Measurements from ENCODE around the gene GUSB.
"Not testable (repeated sequence)": the region's sequence is repeated elsewhere in the genome, so short reads cannot be mapped to it uniquely, and the experiment has no call there.

GUSB gene

GRCh38 chr7:65981965-65982792 lies at the start of gene GUSB:
Gene GUSB (minus strand): TSS chr7:65982213. CDS start chr7:65982183, 30 bp downstream.
- peak; percentile 93 for DNase-seq

DNA sequence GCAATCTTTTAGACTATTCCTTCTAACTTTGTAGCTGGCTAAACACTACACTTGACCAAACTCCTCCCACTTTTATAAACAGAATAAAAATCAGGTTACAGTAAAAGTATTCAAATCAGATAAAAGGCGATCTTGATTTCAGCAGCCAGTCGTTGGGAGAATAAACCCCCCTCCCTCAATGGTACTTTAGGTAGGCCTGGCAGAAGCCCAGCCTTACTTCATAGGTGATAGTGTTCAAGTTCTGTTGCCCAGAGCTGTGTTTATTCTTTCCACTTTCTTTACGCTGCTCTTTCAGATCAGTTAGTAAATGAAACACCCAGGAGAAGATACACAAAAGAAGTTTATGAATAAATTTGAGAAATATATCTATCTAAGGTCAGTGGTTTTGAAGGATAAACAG lies 46.3 kb upstream of the GUSB start:
- DNase-seq, result not testable (repeated sequence)

DNA sequence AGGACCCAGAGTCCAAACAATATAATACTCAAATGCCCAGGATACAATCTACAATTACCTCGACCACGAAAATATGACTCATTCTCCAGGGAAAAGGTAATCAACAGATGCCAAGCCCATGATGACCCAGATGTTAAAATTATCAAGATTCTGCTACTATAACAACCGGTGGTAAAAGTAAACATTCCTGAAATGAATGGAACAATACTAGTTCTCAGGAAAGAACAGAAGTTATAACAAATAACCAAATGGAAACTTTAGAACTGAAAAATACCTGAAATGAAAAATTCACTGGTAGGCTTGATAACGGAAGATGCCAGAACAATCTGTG lies 34.1 kb upstream of the GUSB start:
- no peak for DNase-seq

DNA sequence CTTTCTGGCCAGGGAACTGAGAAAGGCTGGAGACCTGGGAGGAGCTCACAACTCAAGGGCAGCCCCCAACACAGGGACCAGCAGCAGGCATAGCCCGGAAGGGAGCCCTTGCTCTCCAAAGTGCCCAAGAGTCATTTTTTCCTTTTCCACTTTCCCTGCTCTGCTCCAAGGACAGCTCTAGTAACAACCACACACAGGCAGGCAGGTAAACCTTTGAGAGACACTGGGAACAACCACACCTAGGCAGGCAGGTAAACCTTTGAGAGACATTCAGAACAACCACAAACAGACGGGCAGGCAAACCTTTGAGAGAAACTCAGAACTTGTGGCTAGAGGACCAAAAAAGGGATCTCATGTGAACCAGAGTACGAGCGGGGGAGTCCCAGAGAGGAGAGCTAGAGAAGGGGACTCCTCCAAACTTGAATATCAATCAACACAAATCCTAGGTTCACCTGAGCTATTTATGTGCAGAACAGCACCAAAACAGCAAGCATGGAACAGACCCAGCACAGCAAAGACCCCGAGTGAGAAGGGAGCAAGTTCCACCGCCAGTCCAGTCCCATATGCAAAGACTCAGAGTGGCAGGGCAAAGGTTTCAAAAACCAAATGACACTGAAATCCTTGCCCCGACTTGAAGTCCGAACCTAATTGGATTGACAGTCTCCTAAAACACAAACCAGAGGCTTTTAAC lies 33.6 kb upstream of the GUSB start:
- no peak for DNase-seq

- no peak for DNase-seq
Observed at GRCh38 chr7:66013938-66014337, 31.9 kb upstream of the GUSB start.

DNA sequence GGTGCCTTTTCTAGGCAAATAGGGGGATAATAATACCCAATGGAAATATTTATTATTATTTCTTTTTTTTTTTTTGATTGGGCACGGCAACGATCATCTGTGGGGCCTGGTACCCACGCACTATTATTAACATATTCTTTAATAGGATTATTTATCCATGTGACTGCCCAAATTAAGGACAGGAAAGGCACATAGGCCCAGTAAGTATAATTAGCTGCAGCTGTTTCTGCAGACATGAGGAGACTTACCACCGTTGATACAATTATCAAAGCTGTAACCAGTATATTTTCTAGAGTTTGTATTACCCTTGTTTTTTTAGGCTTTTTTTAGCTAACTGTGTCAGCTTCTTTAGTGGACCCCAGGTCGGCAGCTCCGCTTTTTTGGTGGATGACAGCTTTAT lies 25.2 kb upstream of the GUSB start:
- no peak for DNase-seq

DNA sequence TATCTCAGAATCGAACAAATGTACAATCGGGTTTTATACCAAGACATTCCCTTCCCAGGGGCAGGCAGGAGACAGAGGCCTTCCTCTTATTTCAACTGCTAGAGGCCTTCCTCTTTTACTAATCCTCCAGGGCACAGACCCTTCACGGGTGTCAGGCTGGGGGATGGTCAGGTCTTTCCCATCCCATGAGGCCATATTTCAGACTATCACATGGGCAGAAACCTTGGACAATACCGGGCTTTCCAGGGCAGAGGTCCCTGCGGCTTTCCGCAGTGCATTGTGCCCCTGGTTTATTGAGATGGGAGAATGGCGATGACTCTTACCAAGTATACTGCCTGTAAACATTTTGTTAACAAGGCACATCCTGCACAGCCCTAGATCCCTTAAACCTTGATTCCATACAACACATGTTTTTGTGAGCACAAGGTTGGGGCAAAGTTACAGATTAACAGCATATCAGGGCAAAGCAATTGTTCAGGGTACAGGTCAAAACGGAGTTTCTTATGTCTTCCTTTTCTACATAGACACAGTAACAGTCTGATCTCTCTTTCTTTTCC lies 23.2 kb upstream of the GUSB start:
- DNase-seq, result not testable (repeated sequence)

GRCh38 chr7:66000823-66001417 lies 18.9 kb upstream of the GUSB start:
- not testable (repeated sequence) for DNase-seq

DNA sequence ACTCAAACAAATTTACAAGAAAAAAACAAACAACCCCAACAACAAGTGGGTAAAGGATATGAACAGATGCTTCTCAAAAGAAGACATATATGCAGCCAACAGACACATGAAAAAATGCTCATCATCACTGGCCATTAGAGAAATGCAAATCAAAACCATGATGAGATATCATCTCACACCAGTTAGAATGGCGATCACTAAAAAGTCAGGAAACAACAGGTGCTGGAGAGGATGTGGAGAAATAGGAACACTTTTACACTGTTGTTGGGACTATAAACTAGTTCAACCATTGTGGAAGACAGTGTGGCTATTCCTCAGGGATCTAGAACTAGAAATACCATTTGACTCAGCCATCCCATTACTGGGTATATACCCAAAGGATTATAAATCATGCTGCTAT lies 13.0 kb upstream of the GUSB start:
- DNase-seq, result not testable (repeated sequence)

DNA sequence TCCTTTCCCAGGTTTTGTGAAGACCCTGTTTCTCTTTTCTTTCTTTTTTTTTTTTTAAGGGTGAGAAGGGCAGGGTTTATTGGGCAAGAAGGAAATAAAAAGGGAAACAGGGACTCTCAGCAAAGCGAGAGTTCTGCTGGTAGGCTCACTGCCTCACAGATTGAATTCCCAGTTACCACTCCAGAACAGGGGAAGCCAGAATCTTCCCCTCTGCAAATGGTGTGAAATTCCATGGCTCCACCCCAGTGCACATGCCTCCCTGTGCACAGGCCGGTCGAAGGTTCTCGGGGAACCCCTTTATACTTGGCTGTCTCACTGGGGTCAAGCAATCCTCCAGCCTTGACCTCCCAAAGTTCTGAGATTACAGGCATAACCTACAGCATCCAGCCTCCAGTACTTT lies 10.5 kb upstream of the GUSB start:
- no peak for DNase-seq

GRCh38 chr7:65991829-65992228 lies 9.8 kb upstream of the GUSB start:
- not testable (repeated sequence) for DNase-seq

DNA sequence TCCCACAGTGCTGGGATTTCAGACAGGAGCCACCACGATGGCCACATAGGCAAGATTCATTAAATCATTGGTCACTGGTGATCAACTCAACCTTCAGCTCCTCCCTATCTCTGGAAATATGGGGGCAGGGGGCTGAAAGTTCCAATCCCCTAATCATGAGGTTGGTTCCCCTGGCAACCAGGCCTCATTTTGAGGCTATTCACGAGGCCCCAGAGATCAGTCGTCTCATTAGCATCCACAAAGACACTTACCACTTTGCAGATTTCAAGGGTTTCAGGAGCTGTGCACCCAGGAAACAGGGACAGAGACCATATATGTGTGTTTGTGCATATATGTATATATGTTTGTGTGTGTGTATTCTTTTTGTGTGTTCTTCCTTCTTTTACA lies 7.7 kb upstream of the GUSB start:
- no peak for DNase-seq

DNA sequence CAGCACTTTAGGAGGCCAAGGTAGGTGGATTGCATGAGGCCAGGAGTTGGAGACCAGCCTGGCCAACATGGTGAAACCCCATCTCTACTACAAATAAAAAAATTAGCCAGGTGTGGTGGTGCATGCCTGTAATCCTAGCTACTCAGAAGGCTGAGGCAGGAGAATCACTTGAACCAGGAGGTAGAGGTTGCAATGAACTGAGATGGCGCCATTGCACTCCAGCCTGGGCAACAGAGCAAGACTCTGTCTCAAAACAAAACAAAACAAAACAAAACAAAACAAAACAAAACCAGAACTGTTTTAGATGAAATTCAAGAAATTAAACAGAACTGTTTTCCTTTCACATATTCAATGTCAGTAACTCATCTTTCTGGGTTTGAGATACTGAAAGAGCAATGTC lies 6.5 kb upstream of the GUSB start:
- not testable (repeated sequence) for DNase-seq

DNA sequence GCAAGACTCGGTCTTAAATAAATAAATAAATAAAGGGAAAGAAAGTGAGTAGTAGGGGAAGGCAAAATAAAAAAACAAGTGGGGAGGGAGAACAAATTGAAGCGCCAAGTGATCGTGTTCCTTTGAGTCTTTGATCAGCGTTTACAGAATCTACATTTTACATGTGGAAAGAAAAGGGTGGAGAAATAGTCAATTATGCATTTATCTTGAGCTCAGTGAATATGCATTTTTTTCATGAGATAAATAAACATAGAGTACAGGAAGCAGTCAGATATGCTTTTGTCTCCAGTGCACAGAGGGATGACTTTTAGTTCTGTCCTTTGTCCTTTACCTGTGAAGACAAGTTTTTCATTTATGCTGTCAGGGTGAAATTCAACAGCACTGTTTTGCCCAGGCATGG lies 6.1 kb upstream of the GUSB start:
- no peak for DNase-seq

DNA sequence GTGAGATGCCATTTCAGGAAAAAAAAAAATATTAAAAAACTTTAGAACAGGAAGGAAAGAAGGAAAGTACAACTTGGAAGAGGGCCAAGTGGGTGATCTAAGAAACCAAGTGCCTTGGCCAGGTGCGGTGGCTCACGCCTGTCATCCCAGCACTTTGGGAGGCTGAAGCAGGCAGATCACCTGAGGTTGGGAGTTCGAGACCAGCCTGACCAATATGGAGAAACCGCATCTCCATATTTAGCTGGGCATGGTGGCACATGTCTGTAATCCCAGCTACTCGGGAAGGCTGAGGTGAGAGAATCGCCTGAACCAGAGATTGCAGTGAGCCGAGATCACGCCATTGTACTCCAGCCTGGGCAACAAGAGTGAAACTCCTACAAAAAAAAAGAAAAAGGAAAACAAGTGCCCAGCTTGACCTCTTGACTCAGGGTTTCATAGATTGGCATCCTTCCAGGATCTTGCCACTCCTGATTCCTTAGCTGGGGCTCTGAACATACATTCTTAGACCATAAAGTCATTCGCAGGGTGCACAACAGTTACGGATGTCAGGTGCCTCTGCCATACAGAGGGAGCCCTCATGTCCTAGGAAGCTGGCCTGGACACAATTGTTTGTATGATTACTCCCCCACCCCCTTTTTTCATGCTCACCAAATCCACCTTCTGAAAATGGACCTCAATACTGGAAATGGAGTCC lies 2.1 kb upstream of the GUSB start:
- no peak for DNase-seq

DNA sequence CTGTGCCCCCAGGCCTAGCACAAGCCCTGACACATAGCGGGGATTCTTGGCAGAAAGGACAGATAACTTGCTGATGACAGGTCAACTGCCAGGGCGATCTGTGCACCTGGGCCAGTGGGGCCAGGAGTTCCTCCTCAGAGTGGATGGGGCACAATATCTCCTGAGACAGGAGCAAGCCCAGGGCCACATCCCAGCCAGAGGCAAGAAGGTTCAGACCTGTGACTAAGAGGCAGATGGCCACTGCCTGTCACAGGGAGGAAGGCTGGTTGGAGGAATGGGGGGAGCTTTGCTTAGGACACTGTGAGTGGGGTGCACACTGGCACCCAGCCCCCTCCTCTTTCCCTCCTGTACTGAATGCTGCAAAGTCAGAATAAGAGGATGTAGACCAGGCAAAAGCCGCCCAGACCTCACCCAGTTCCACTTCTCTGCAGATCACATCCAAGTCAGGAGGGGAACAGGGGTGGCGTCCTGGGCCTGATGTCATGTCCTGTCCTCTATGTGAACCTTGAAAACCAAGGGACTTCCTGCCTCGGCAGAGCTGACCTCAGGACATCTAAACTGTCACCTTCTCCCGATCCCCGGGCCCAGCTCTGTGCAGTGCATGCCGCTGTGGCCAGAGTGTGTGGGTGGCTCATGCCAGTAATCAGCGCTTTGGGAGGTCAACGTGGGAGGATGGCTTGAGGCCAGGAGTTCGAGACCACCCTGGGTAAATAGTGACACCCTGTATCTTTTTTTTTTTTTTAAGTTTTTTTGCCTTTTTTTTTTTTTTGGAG lies 1.3 kb downstream of the GUSB start:
- no peak for DNase-seq

DNA sequence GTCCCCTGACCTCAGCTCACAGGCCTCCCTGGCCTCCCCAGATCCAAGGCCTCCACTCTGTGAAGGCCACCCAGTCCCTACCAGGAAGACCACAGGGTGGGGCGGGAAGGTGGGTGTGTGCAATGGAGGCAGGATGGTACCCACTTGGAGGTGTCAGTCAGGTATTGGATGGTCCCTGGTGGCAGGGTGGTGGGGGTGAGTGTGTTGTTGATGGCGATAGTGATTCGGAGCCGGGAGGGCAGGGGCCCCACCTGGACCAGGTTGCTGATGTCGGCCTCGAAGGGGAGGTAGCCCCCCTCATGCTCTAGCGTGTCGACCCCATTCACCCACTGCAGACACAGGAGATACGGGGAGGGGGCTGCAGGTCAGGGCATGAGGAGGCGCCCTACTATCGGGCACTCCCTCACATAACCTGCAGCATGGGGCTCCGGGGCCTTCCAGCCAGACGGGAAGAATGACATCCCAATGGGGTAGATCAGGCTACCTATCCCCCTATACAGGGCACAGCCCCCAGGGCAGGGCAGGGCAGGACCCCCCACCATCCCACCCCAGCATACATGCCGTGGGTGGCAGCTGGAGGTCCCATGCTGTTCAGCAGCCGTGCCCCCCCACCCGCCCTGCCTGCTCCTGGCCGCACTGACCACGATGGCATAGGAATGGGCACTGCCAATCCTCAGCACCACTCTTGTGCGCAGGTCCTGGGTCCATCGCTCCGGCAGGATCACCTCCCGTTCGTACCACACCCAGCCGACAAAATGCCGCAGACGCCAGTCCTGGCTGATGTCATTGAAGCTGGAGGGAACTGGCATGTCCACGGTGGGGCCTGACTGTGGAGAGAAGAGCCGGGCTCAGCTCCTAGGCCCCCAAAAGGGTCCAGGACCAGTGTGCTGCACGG lies 2.2 kb downstream of the GUSB start:
- DNase-seq, result no peak

DNA sequence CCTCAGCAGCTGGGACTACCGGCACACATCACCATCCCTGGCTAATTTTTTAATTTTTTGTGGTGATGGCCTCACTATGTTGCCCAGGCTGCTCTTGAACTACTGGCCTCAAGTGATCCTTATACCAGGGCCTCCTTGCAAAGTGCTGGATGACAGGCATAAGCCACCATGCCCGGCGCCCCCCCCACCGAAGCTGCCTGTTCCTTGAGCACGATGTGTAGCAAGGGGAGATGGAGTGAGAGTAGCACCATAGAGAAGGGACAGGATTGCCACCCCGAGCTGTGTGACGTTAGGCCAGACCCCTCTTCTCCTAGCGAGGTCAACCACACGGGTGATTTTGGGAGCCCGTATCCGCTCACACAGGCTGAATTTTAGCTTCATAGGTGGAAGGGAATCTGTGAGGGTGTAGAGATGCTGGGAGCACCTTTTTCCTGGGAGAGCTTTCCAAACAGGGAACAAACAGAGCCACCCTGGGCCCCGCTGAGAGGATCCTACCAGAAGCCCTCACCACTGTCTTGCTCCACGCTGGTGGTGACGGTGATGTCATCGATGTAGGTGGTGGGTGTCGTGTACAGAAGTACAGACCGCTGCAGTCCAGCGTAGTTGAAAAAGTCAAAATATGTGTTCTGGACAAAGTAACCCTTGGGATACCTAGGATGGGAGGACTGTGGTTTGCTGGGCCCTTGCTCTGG lies 3.0 kb downstream of the GUSB start:
- DNase-seq, result no peak

DNA sequence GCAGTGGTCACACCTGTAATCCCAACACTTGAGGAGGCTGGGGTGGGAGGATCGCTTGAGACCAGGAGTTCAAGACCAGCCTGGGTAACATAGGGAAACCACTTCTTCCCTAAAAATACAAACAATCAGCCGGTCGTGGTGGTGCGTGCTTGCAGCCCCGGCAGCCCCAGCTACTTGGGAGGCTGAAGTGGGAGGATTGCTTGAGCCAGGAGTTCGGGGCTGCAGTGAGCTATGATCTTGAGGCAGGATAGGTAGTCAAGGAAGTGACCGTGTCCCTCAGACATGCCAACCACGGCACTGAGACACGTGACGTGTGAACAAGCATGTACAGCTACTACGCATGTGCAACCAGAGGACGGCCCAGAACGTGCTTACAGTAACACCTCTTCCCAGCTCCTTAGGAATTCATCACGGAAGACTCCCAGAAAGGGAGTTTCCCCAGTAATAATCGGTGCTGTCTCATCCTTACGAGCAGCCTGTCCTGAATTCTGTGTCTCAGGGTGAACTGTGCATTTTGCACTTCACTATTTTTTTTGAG lies 5.3 kb downstream of the GUSB start:
- no peak for DNase-seq

- DNase-seq, result no peak
Observed at GRCh38 chr7:65975814-65976445, 6.1 kb downstream of the GUSB start.
